ENCODE results near the gene ROCK1. TPM values are rescaled to one million over a fixed set of nuclear protein-coding genes. Genes with fewer than 3 reads are reported as not detected.

ROCK1 gene
- total and polyA plus RNA-seq, 8 donors, result 50.2 to 93.2 (median 77.9) TPM

DNA sequence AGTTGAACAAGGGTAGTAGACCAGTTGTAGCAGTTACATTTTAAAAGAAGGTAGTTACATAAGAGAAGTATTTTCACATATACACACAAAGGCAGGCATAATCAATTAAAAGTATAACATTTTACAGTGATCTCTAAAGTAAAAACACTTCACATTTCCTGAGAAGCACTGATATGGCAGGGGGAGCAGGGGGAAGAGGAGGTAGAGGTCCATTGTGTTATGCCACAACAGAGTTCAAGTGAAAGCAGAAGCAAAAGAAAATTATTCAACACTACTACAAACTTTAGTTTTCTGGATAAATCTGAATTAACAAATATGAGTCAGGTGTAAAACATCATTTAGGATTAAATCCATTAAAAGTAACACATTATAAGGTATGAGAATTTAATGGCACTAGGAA, 38.4 kb downstream of the ROCK1 start:
- H3K9me3 ChIP-seq, result no peaks in the 10 kb centered on the region
- H3K36me3 ChIP-seq, result no peaks in the 10 kb centered on the region
- TF ChIP-seq, protein P1, sequence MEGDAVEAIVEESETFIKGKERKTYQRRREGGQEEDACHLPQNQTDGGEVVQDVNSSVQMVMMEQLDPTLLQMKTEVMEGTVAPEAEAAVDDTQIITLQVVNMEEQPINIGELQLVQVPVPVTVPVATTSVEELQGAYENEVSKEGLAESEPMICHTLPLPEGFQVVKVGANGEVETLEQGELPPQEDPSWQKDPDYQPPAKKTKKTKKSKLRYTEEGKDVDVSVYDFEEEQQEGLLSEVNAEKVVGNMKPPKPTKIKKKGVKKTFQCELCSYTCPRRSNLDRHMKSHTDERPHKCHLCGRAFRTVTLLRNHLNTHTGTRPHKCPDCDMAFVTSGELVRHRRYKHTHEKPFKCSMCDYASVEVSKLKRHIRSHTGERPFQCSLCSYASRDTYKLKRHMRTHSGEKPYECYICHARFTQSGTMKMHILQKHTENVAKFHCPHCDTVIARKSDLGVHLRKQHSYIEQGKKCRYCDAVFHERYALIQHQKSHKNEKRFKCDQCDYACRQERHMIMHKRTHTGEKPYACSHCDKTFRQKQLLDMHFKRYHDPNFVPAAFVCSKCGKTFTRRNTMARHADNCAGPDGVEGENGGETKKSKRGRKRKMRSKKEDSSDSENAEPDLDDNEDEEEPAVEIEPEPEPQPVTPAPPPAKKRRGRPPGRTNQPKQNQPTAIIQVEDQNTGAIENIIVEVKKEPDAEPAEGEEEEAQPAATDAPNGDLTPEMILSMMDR (IDR thresholded peaks at IDR 0.05), result no peak
- peak overlapping the region in 1 of 2 donors; percentile 51 for H3K27ac ChIP-seq
- no peak overlapping the region for H3K4me3 ChIP-seq
- peaks cover 8 to 59% of the 10 kb centered on the region in 2 donors for H3K4me1 ChIP-seq
- DNase-seq, result no peak
- intact Hi-C loops (cut with DNase I), result no loop called here
- H3K27me3 ChIP-seq, result no peaks in the 10 kb centered on the region
- no peak for ATAC-seq

DNA sequence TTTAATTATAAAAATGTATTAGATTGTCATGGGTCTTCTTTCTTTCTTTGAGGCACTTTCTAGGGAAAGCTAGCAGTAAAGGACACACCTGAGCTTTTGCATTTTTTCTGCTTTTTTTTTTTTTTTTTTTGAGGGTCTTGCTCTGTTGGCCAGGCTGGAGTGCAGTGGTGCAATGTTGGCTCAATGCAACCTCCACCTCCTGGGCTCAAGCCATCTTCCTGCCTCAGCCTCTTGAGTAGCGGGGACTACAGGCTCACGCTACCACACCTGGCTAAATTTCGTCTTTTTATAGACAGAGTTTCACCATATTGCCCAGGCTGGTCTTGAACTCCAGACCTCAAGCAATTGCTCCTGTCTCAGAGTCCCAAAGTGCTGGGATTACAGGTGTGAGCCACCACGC, 40.5 kb downstream of the ROCK1 start:
- Histone ChIP-seq H3K9me3 (no peaks in the 10 kb centered on the region), H3K27ac (no peak overlapping the region), H3K4me1 (peaks cover 8 to 47% of the 10 kb centered on the region in 2 donors), H3K27me3 (no peaks in the 10 kb centered on the region), H3K4me3 (no peak overlapping the region), H3K36me3 (no peaks in the 10 kb centered on the region)
- DNase-seq (no peak), ATAC-seq (no peak)
- TF ChIP-seq, protein P1 (IDR thresholded peaks at IDR 0.05), result no peak
- intact Hi-C loops (cut with DNase I), result no loop called here

- intact Hi-C loops (cut with DNase I), result no loop called here
- no peaks in the 10 kb centered on the region for H3K36me3 ChIP-seq
- H3K27ac ChIP-seq, result no peak overlapping the region
- ATAC-seq (no peak), DNase-seq (no peak)
- H3K4me3 ChIP-seq, result no peak overlapping the region
- H3K27me3 ChIP-seq, result no peaks in the 10 kb centered on the region
- TF ChIP-seq, protein P1 (IDR thresholded peaks at IDR 0.05), result no peak
- H3K9me3 ChIP-seq, result no peaks in the 10 kb centered on the region
- peaks cover 8 to 31% of the 10 kb centered on the region in 2 donors for H3K4me1 ChIP-seq
Measured at GRCh38 chr18:21069468-21069867, 42.1 kb downstream of the ROCK1 start.

DNA sequence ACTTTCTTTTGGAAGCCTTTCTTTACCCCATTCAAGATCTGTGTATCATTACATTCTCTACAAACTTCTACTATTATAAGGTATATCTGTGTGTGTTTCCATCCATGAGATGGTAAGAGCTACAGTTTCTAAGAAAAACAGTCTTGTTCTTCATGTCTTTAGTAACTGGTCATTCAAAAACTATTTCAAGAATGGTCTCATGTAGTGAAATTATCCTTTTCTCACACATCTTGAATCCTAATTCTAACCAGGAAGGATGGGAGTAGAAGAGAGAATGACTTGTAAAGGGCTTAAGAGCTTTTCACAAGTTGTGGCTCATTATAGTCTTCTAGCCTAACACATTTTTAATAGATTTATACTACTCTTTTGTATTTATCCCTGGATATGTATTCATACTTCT, 47.3 kb downstream of the ROCK1 start:
- H3K36me3 ChIP-seq, result no peaks in the 10 kb centered on the region
- TF ChIP-seq, protein P1 (IDR thresholded peaks at IDR 0.05), result no peak
- H3K9me3 ChIP-seq, result no peaks in the 10 kb centered on the region
- DNase-seq (no peak), ATAC-seq (no peak)
- intact Hi-C loops (cut with DNase I), result no loop called here
- H3K4me1 ChIP-seq, result peaks cover 0 to 8% of the 10 kb centered on the region in 2 donors
- H3K4me3 ChIP-seq, result no peak overlapping the region
- no peaks in the 10 kb centered on the region for H3K27me3 ChIP-seq
- no peak overlapping the region for H3K27ac ChIP-seq

DNA sequence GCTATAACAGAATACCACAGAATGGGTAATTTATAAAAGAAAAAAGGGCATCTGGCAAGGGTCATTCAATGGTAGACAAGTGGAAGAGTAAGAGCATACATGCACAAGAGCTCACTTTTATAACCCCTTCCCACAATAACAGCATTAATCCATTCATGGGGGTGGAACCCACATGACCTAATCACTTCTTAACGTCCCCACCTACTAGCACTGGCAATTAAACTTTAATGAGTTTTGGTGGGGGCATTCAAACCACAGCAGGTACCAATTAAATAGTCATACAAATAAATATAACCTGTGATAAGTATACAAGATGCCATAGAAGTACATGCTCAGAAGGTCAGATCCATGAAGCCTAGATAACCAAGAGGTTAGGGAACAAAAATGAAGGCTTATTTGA, 48.6 kb downstream of the ROCK1 start:
- no peak overlapping the region for H3K4me3 ChIP-seq
- no peaks in the 10 kb centered on the region for H3K27me3 ChIP-seq
- peaks cover 0 to 8% of the 10 kb centered on the region in 2 donors for H3K4me1 ChIP-seq
- ATAC-seq, result no peak
- no peak overlapping the region for H3K27ac ChIP-seq
- TF ChIP-seq, protein P1 (IDR thresholded peaks at IDR 0.05), result no peak
- H3K36me3 ChIP-seq, result no peaks in the 10 kb centered on the region
- intact Hi-C loops (cut with DNase I), result no loop called here
- DNase-seq, result no peak
- H3K9me3 ChIP-seq, result no peaks in the 10 kb centered on the region
